Upper lobe of left lung (tissue), 4 donors: ENCODE measurements around the gene CTCF.

ENCODE experiments used
- CTCF ChIP-seq, 6 experiments: fragments of 450-650 bp in 4 of 6; fragments of 200-600 bp in 2 of 6; sonication (generic) in 2 of 6; IDR thresholded peaks; one replicate each; pipeline ENCODE4 v1.5.1; 2016 to 2019; ENCODE audit warnings: antibody characterized with exemption in 6 of 6
- EP300 ChIP-seq, 4 donors: sonication (generic); formaldehyde crosslinking; IDR thresholded peaks; one replicate each; pipeline ENCODE4 v1.5.1; 2017; ENCODE audit warnings: antibody characterized with exemption in 4 of 4, control low read depth in 2 of 4

- TF ChIP-seq CTCF (IDR thresholded peaks at IDR 0.05) (no peak), EP300 (IDR thresholded peaks at IDR 0.05) (no peak)
Observed at GRCh38 chr16:67676516-67676915, 114.2 kb downstream of the CTCF start.
